ENCODE results near the gene HAO2.
"Not testable (repeated sequence)": the region's sequence is repeated elsewhere in the genome, so short reads cannot be mapped to it uniquely, and the experiment has no call there.

HAO2 gene

DNA sequence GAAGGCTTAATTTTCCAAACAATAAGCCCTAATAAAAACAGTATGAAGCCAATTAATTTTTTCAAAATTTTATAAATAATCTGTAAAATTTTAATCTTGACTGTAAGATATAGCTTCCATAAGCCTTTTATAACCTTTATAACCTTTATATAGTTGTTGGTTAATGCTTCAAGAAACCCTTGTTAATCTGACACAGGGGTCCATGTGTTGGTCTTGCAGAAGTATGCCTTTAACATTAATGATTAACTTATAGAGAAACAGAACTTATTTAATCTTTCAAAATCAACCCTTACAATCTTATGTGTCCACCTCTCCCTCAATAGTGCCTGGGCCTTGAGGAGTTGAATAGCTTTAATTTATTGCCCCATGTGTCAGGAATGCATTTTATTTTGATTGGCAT is 23.2 kb upstream of the HAO2 start:
- DNase-seq (ENCODE audit: low read depth in 3 of 3) = no peak

- no peak for DNase-seq (ENCODE audit: low read depth in 3 of 3)
Measured at GRCh38 chr1:119347858-119348257, 20.7 kb upstream of the HAO2 start.

DNA sequence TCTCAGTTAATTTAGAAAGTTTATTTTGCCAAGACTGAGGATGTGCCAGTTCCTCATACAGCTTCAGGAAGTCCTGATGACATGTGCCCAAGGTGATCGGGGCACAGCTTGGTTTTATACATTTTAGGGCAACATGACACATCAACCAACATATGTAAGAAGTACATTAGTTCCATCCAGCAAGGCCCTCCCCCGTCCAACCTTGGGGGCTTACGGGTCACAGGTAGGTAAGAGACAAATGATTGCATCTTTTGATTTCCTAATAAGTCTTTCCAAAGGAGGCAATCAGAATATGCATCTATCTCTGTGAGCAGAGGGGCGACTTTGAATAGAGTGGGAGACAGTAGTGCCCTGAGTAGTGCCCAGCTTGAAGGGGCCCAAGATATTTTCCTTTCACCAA is 19.6 kb upstream of the HAO2 start:
- DNase-seq (ENCODE audit: low read depth in 3 of 3) = no peak

DNA sequence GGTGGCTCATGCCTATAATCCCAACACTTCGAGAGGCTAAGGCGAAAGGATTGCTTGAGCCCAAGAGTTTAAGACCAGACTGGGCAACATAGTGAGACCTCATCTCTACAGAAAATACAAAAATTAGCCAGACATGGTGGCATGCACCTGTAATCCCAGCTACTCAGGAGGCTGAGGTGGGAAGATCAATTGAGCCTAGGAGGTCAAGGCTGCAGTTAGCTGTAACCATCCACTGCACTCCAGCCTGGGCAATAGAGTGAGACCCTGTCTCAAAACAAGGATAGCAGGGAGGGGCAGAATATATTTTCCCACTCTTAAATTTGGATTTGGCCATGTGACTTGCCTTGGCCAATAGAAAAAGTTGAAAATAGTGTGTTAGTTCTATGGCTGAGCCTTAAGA is 17.7 kb upstream of the HAO2 start:
- DNase-seq (ENCODE audit: low read depth in 3 of 3) = not testable (repeated sequence)

- DNase-seq (ENCODE audit: low read depth in 3 of 3) = no peak
Measured at GRCh38 chr1:119351997-119352396, 16.6 kb upstream of the HAO2 start.

- no peak for DNase-seq (ENCODE audit: low read depth in 3 of 3)
Measured at GRCh38 chr1:119353836-119354235, 14.7 kb upstream of the HAO2 start.

DNA sequence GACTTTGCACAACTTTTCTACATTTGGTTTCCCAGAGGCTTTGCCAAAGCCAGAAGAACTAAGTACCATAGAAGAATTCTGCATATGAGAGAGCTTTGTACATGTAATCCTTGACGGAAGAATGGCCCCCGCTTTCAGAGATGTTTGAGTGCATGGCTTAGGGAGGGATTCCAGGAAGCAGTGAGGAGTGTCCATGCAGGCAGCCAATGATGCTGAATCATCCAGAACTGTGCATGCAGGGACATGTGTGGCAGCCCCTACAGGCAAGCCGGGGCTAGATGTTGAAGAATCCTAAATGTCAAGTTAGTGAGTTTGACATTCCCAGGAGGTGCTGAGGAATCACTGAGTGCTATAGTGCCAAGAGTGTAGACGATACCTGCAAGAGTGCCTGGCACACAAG is 9.9 kb upstream of the HAO2 start:
- no peak for DNase-seq (ENCODE audit: low read depth in 3 of 3)

DNA sequence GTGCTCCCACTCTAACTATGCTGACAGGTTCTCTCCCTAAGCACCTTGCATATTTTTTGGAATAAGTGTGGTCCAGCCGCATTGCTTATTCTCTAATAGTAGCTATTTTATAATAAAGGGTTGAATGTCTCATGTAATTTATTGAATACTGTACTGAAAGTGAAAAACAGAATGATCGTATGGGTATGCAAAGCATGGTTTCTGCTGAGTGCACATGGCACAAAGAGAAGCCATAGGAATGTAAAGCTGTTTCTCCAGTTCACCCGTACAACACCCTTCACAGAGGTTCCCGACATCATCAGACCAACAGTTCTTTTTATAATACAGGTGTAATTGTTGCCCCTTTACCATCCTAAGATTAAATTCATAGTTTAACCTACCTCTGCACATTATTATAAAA is 8.9 kb upstream of the HAO2 start:
- no peak for DNase-seq (ENCODE audit: low read depth in 3 of 3)

- no peak for DNase-seq (ENCODE audit: low read depth in 3 of 3)
Measured at GRCh38 chr1:119361205-119361604, 7.4 kb upstream of the HAO2 start.

DNA sequence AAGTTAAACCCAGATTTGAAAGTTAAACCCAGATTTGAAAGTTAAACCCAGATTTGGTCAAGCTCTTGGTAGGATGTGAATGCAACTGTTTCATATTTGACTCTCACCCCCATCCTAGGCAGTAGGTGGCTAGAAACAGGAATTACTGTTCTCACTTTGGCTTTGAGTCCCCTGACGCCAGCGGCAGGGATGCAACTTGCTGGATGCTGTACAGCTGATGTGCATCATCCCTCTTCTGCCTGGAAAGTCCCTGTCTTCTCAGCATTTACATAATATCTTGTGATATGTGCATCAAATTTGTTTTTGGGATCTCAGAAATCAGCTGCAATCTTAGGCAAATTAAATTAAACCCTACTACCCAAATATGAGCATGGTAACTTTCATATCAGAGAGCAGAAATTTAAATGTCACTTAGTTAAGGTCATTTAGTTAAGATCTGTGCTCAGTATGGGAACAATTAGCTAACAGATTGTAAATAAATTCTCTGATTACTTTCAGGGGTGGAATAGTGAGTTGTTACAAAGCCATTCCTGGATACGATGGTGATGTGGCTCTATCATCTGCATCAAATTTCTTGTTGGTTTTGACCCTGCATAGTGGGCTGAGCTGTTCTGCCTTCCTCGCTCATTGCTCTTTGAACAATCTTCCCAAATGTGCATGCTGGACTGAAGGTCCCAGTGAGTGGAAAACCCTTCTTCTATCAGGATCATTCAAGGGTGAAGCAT is 6.8 kb upstream of the HAO2 start:
- DNase-seq (ENCODE audit: low read depth in 3 of 3) = no peak

- DNase-seq (ENCODE audit: low read depth in 3 of 3) = no peak
Measured at GRCh38 chr1:119363162-119363561, 5.4 kb upstream of the HAO2 start.

GRCh38 chr1:119364640-119365039 is 3.9 kb upstream of the HAO2 start:
- no peak for DNase-seq (ENCODE audit: low read depth in 3 of 3)

GRCh38 chr1:119366424-119366823 is 2.2 kb upstream of the HAO2 start:
- no peak for DNase-seq (ENCODE audit: low read depth in 3 of 3)

DNA sequence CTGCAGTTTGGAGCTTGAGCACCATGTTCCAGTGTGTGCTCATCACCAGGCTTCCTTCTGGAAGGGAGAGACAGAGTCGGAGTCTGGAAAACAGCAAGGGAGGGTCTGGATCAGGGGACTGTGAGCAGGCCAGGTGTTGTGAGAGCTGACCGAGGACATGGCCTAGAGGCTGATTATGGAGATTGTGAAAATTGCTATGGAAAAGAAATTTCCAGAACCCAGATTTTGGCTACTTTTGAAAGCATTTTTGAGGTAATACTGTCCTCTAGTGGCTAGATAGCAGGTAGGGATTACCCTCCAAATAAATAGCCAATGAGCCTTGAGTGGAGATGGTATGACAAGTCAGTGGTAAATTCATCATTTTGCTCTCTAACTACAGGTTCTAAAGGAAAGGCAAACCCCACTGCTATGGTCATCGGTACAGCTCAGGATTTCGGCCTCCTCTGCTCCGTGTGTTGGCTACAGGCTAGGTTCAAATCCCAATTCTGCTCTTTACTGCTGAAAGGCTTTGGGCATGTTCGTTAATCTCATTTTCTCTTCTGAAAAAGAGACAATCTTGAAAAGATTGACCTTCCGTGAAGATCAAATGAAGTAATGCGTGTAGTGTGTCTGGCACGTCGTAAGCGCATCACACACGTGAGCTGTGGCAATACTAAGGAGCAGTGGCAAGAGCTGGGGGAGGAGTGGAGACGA is 1.0 kb upstream of the HAO2 start:
- DNase-seq (ENCODE audit: low read depth in 3 of 3) = no peak

GRCh38 chr1:119370748-119371147 is 2.2 kb downstream of the HAO2 start:
- no peak for DNase-seq (ENCODE audit: low read depth in 3 of 3)

DNA sequence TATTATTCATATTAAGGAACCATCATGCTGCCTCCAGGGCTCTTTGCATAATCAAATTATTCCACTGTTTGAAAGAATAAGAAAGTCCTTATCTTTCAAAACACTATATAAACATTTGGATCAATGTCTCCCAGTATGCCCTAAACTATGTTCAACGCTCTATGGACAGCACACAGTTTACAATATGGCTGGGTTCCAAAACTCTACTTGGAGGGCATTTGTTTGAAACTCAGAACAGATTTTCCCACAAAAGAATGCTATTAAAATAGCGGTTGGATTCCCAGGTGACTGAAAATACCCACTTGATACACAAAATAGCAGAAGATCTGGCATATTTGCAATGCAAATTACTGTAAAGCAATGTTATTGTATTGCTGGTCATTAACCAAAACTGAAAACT is 3.2 kb downstream of the HAO2 start:
- no peak for DNase-seq (ENCODE audit: low read depth in 3 of 3)

DNA sequence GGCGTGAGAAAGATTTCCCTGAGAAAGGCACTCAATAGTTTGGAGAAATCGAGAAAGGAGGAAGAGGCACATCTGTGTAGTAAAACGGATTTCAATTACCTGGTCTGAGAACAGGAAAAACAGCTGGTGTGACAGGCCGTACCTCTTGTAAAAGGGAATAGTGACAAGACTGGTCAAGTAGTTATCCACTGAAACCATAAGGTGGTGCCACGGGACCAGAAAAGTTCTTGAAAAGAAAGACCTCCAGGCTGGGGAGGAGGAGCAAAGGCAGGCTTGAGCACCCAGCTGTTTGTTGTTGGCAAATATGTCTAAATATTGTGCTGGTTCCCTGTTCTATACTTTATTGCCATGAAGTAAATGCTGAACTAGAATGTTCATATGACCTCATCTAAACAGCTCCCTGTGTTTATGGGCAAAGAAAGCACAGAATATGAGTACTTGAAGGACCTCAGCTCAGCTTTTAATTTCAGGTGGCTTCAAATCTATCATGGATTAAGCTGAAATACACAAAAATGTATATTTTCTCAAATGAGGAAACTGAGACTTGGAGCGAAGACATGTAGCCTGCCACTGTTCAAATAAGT is 4.0 kb downstream of the HAO2 start:
- no peak for DNase-seq (ENCODE audit: low read depth in 3 of 3)

DNA sequence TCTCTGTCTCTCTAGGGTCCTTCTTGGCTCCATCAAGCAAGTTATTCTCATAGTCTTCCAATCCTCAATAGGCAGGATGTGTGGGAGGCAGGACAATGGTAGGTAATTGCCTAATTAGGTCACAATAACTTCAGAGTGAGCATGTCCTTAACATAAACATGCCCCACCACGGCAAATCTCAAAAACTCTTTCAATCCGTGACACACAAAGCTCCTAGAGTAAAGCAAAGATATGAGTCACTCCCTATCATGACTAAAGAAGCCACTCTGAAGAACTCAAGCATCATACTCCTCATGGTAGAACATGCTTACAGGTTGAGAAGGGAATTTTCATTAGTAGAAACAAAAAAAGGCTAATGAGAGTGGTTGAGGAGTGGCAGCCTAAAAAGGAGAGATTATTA is 4.9 kb downstream of the HAO2 start:
- DNase-seq (ENCODE audit: low read depth in 3 of 3) = no peak

DNA sequence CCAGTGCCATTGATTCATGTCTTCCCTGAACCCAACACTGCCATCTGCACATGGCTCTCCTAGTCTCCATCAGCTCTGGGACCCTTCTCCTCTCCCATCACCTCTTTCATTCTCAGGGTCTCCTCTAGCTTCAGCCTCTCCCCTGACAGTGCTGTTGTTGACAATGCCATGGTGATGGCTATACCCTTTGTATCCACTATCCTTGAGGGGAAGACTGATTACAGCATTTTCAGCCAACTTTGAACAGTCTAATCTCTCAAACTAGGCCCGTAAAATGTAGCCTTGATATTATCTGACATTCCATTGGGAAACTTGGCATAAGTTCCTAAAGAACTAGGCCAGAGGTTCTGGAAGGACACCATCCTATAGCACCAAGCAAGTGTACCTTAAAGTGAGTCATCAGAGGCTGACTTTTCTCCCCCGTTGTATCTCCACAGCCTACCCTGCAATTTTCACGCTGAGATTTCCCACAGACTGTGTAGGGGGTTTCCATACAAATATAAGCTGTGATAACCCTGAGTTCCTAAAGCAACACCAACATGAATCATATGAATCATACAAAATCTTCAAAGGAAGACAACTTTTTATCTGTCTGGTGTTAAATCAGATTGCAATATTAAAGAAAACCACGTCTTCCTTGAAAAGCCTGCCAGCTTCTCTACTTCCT is 5.8 kb downstream of the HAO2 start:
- DNase-seq (ENCODE audit: low read depth in 3 of 3) = no peak

GRCh38 chr1:119375366-119375765 is 6.8 kb downstream of the HAO2 start:
- no peak for DNase-seq (ENCODE audit: low read depth in 3 of 3)

GRCh38 chr1:119376594-119376993 is 8.0 kb downstream of the HAO2 start:
- DNase-seq (ENCODE audit: low read depth in 3 of 3) = no peak

DNA sequence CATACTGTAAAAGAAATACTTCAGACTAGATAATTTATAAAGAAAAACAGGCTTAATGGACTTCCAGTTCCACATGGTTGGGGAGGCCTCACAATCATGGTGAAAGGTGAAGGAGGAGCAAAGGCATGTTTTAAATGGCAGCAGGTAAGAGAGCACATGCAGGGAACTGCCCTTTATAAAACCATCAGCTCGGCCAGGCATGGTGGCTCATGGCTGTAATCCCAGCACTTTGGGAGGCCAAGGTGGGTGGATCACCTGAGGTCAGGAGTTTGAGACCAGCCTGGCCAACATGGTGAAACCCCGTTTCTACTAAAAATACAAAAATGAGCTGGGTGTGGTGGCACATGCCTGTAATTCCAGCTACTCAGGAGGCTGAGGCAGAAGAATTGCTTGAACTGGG is 9.0 kb downstream of the HAO2 start:
- not testable (repeated sequence) for DNase-seq (ENCODE audit: low read depth in 3 of 3)

DNA sequence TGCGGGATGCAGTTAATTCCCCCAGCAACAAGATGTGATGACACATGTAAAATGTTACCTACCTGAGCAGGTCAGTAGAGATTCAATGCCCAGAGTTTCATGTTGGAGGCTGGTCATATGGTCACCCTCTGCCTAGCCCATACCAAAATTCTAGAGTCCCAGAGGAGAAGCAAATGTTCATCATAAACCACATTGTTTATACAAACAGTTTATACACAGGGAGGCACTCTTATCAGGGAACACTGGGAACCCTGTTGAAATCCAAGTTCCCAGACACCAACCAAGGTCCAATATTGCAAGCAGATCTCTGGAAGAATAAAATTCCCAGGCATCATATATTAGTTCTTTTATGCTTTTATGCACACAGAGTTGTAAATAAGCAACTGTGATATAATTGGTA is 10.5 kb downstream of the HAO2 start:
- DNase-seq (ENCODE audit: low read depth in 3 of 3) = no peak
